GM23248 (cell line): ENCODE data around the gene MIEN1. TPM values are rescaled to one million over a fixed set of nuclear protein-coding genes. Genes with fewer than 3 reads are reported as not detected.

Source experiments
- DNase-seq: peaks from one replicate; pipeline ENCODE4 v3.0.0-alpha.2; 2015
- H2AFZ ChIP-seq: fragments of 200-600 bp; sonication (generic); 2 replicates; pipeline ENCODE4 v1.6.1; 2016; ENCODE audit warnings: antibody characterized with exemption
- H3F3A ChIP-seq: fragments of 200-600 bp; sonication (generic); 2 replicates; pipeline ENCODE4 v1.6.1; 2016; ENCODE audit warnings: mild to moderate bottlenecking, antibody characterized with exemption, mixed run types; ENCODE audit not compliant: insufficient read depth
- H3K27ac ChIP-seq: fragments of 200-600 bp; sonication (generic); 2 replicates; pipeline ENCODE4 v1.5.1; 2016; ENCODE audit warnings: mild to moderate bottlenecking
- H3K27me3 ChIP-seq: fragments of 200-600 bp; sonication (generic); replicated peaks from 2 replicates; pipeline ENCODE4 v1.6.1; 2016; ENCODE audit warnings: mild to moderate bottlenecking; ENCODE audit not compliant: insufficient read depth
- H3K36me3 ChIP-seq: fragments of 200-600 bp; sonication (generic); 2 replicates; pipeline ENCODE4 v1.6.1; 2016; ENCODE audit warnings: low read depth, mild to moderate bottlenecking
- H3K4me1 ChIP-seq: fragments of 200-600 bp; sonication (generic); 2 replicates; pipeline ENCODE4 v1.6.1; 2016; ENCODE audit warnings: mild to moderate bottlenecking; ENCODE audit not compliant: insufficient read depth
- H3K4me2 ChIP-seq: fragments of 200-600 bp; sonication (generic); one replicate; pipeline ENCODE4 v1.6.1; 2016; ENCODE audit warnings: mild to moderate bottlenecking; ENCODE audit not compliant: unreplicated experiment
- H3K4me3 ChIP-seq: fragments of 200-600 bp; sonication (generic); 2 replicates; pipeline ENCODE4 v1.5.1; 2016; ENCODE audit warnings: mild to moderate bottlenecking
- H3K79me2 ChIP-seq: fragments of 200-600 bp; sonication (generic); 2 replicates; pipeline ENCODE4 v1.6.1; 2016; ENCODE audit warnings: mild to moderate bottlenecking; ENCODE audit not compliant: insufficient read depth
- H3K9ac ChIP-seq: fragments of 200-600 bp; sonication (generic); 2 replicates; pipeline ENCODE4 v1.6.1; 2016; ENCODE audit warnings: mild to moderate bottlenecking
- H3K9me2 ChIP-seq: fragments of 200-600 bp; sonication (generic); 2 replicates; pipeline ENCODE4 v1.6.1; 2016; ENCODE audit warnings: mixed run types, mild to moderate bottlenecking, moderate library complexity; ENCODE audit not compliant: insufficient read depth
- H3K9me3 ChIP-seq: fragments of 200-600 bp; sonication (generic); one replicate; pipeline ENCODE4 v1.6.1; 2017; ENCODE audit warnings: low read depth
- H4K20me1 ChIP-seq: fragments of 200-600 bp; sonication (generic); 2 replicates; pipeline ENCODE4 v1.6.0; 2016; ENCODE audit not compliant: insufficient read depth
- EZH2 ChIP-seq: fragments of 200-600 bp; sonication (generic); IDR thresholded peaks from 2 replicates; pipeline ENCODE4 v1.6.1; 2018; ENCODE audit warnings: antibody characterized with exemption, mild to moderate bottlenecking; ENCODE audit not compliant: insufficient read depth, poor library complexity, severe bottlenecking
- EZH2phosphoT487 ChIP-seq: fragments of 200-600 bp; sonication (generic); IDR thresholded peaks from 2 replicates; pipeline ENCODE4 v1.6.1; 2018; ENCODE audit warnings: antibody characterized with exemption, moderate library complexity, mild to moderate bottlenecking, low read depth; ENCODE audit not compliant: insufficient read depth
- WGBS, 2 experiments: methylation state at CpG; one replicate each; pipeline ENCODE4 v1.1.6; 2015 to 2017; ENCODE audit warnings: low lambda C conversion rate in 2 of 2, low coverage in 1 of 2; ENCODE audit errors: missing lambda C conversion rate in 2 of 2; 5-methylcytosine and 5-hydroxymethylcytosine counted together
- in situ Hi-C: fragments of 300-500 bp; cut with MboI; formaldehyde crosslinking; loops from 2 replicates; pipeline ENCODE4 v1.15.0; 2020
- polyA plus RNA-seq: library from polyadenylated mRNA; unstranded; fragments of >200 nt; fragmentation: Nextera tagmentation; extraction: Ambion mirVana; gene quantifications from 2 replicates; pipeline ENCODE4 v1.2.1, GENCODE V29; 2016
- total RNA-seq: library from RNA; depleted of rRNA; stranded (reverse); fragments of >200 nt; shearing (Covaris generic); gene quantifications from 2 replicates; pipeline ENCODE4 v1.2.3, GENCODE V29; 2014

MIEN1 gene
- total and polyA plus RNA-seq, 2 experiments from 2014 or later = 33.6 to 85.4 TPM

GRCh38 chr17:39706921-39707337, 23.4 kb downstream of the MIEN1 start:
- Histone ChIP-seq H3K9ac (no peak overlapping the region), H4K20me1 (no peaks in the 10 kb centered on the region), H3K27me3 (no peaks in the 10 kb centered on the region), H3K4me1 (no peaks in the 10 kb centered on the region), H3K9me2 (no peaks in the 10 kb centered on the region), H3K4me2 (no peak overlapping the region), H3K79me2 (peaks cover 43% of the 10 kb centered on the region), H3K27ac (no peak overlapping the region), H3F3A (no peaks in the 10 kb centered on the region), H3K4me3 (no peak overlapping the region), H3K9me3 (no peaks in the 10 kb centered on the region), H2AFZ (no peak overlapping the region), H3K36me3 (no peaks in the 10 kb centered on the region; the same call in 1 of the 2 replicates)
- in situ Hi-C loops = no loop called here
- DNase-seq = no peak
- WGBS, 2 experiments = 96 to 97% methylated on average over 7 of the region's 7 CpGs
- no peak for TF ChIP-seq EZH2phosphoT487
- no peak for TF ChIP-seq EZH2

GRCh38 chr17:39706383-39706782, 23.9 kb downstream of the MIEN1 start:
- Histone ChIP-seq H4K20me1 (no peaks in the 10 kb centered on the region), H3K9ac (no peak overlapping the region), H3K9me2 (no peaks in the 10 kb centered on the region), H3K36me3 (no peaks in the 10 kb centered on the region; the same call in 1 of the 2 replicates), H3K4me1 (peaks cover 3% of the 10 kb centered on the region; the same call in 1 of the 2 replicates), H3K79me2 (peaks cover 49% of the 10 kb centered on the region), H3F3A (no peaks in the 10 kb centered on the region), H3K4me3 (no peak overlapping the region), H3K27me3 (no peaks in the 10 kb centered on the region), H2AFZ (no peak overlapping the region), H3K27ac (no peak overlapping the region), H3K9me3 (no peaks in the 10 kb centered on the region), H3K4me2 (no peak overlapping the region)
- DNase-seq = no peak
- in situ Hi-C loops = no loop called here
- 82 to 88% methylated on average over 8 of the region's 8 CpGs for WGBS, 2 experiments
- TF ChIP-seq EZH2 = no peak
- TF ChIP-seq EZH2phosphoT487 = no peak

- no peaks in the 10 kb centered on the region for H3K9me2 ChIP-seq
- H2AFZ ChIP-seq = no peak overlapping the region
- in situ Hi-C loops = no loop called here
- H3K79me2 ChIP-seq = peaks cover 54% of the 10 kb centered on the region
- H3K4me2 ChIP-seq = no peak overlapping the region
- H3K27me3 ChIP-seq = no peaks in the 10 kb centered on the region
- no peaks in the 10 kb centered on the region for H3K9me3 ChIP-seq
- H3K27ac ChIP-seq = no peak overlapping the region
- no peaks in the 10 kb centered on the region; the same call in 1 of the 2 replicates for H3K36me3 ChIP-seq
- no peak for DNase-seq
- H3K9ac ChIP-seq = no peak overlapping the region
- H3K4me3 ChIP-seq = no peak overlapping the region
- TF ChIP-seq EZH2phosphoT487 (no peak), EZH2 (no peak)
- H3F3A ChIP-seq = no peaks in the 10 kb centered on the region
- peaks cover 6% of the 10 kb centered on the region for H3K4me1 ChIP-seq
- 83 to 89% methylated on average over 12 of the region's 12 CpGs for WGBS, 2 experiments
- no peaks in the 10 kb centered on the region for H4K20me1 ChIP-seq
Measured at GRCh38 chr17:39705786-39706348, 24.5 kb downstream of the MIEN1 start.

GRCh38 chr17:39704821-39705551, 25.3 kb downstream of the MIEN1 start:
- Histone ChIP-seq H3K4me3 (no peak overlapping the region), H3K9me3 (no peaks in the 10 kb centered on the region), H3K27me3 (no peaks in the 10 kb centered on the region), H4K20me1 (no peaks in the 10 kb centered on the region), H2AFZ (no peak overlapping the region), H3K4me1 (peaks cover 6% of the 10 kb centered on the region), H3K9me2 (no peaks in the 10 kb centered on the region), H3K79me2 (peaks cover 63% of the 10 kb centered on the region), H3F3A (no peaks in the 10 kb centered on the region), H3K36me3 (no peaks in the 10 kb centered on the region; the same call in 1 of the 2 replicates), H3K27ac (no peak overlapping the region), H3K4me2 (no peak overlapping the region), H3K9ac (no peak overlapping the region)
- in situ Hi-C loops = no loop called here
- 66 to 68% methylated on average over 11 of the region's 11 CpGs for WGBS, 2 experiments
- peak; percentile 51 for DNase-seq
- TF ChIP-seq EZH2 (no peak), EZH2phosphoT487 (no peak)
